Activated CD8-positive, alpha-beta memory T cell treated with anti-CD3 and anti-CD28 coated beads, Interleukin-2, amount 10 ng/mL, durations not matched to agents 7 days and 5 days (primary cell): ENCODE measurements around the gene SART1. TPM values are rescaled to one million over a fixed set of nuclear protein-coding genes. Genes with fewer than 3 reads are reported as not detected.
A peak's percentile ranks its signal among the peaks of the same experiment; 100 is the strongest.

Experiments
- ATAC-seq: fragments of 150-1000 bp; cut with Tn5 transposase; one replicate; pipeline ENCODE4 v1.10.0; 2021; ENCODE audit warnings: moderate library complexity
- CTCF ChIA-PET: fragments of 350-600 bp; sonication (Branson Sonifier 250); formaldehyde crosslinking; loops from one replicate; lab custom pipeline; 2021; ENCODE audit warnings: antibody characterized with exemption; lab: Charles Lee
- DNase-seq: peaks from one replicate; pipeline ENCODE4 v3.0.0-alpha.2; 2020
- H3K27ac Mint-ChIP-seq: one replicate; pipeline ENCODE4 v1.8.0; 2021; ENCODE audit warnings: mild to moderate bottlenecking, mixed read lengths
- H3K27me3 Mint-ChIP-seq: one replicate; pipeline ENCODE4 v1.8.0; 2021; ENCODE audit warnings: mixed read lengths
- H3K36me3 Mint-ChIP-seq: one replicate; pipeline ENCODE4 v1.8.0; 2021; ENCODE audit warnings: mild to moderate bottlenecking, mixed read lengths
- H3K4me1 Mint-ChIP-seq: one replicate; pipeline ENCODE4 v1.8.0; 2021; ENCODE audit warnings: mixed read lengths
- H3K4me3 Mint-ChIP-seq: one replicate; pipeline ENCODE4 v1.8.0; 2021; ENCODE audit warnings: mild to moderate bottlenecking, moderate library complexity, mixed read lengths
- H3K9me3 Mint-ChIP-seq: one replicate; pipeline ENCODE4 v1.8.0; 2022; ENCODE audit warnings: low read depth, mixed read lengths
- total RNA-seq, 2 experiments: library from RNA; stranded (reverse); gene quantifications; one replicate each; pipeline ENCODE4 v1.2.3, GENCODE V29; 2021

The SART1 gene
- total RNA-seq, 2 experiments from 2014 or later: 79.7 to 89.2 TPM

- ATAC-seq (peak; percentile 57), DNase-seq (peak; percentile 77)
- Mint-ChIP-seq H3K27ac (peak overlapping the region; percentile 88), H3K27me3 (no peaks in the 10 kb centered on the region), H3K4me3 (peak overlapping the region; percentile 94), H3K9me3 (no peaks in the 10 kb centered on the region), H3K4me1 (peaks cover 38% of the 10 kb centered on the region), H3K36me3 (peaks cover 28% of the 10 kb centered on the region)
- CTCF ChIA-PET: interaction anchor here (1.2 to 4.9 kb wide), 2 partner anchors 8 to 35 kb away, joined by 3 to 26 read pairs; no protein-coding TSS in a partner anchor
Observed at GRCh38 chr11:65919573-65920371, 41.8 kb upstream of the SART1 start.

DNA sequence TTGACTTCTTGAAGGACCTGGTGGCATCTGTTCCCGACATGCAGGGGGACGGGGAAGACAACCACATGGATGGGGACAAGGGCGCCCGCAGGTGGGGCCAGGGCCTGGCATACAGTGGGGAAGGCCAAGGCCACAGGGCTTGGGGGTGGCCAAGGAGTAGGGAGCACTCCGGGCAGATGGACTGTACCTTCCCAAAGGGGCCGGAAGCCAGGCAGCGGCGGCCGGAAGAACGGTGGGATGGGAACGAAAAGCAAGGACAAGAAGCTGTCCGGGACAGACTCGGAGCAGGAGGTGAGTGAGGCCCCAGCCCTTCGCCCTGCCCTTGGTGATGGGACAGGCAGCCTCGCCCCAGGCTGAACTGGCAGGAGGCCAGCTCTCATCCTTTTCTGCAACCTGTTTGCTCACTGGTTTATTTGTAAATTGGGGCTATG is 41.1 kb upstream of the SART1 start:
- DNase-seq (no peak), ATAC-seq (no peak)
- CTCF ChIA-PET: interaction anchor here (1.2 to 4.9 kb wide), 3 partner anchors 8 to 35 kb away, joined by 3 to 26 read pairs (median 3); no protein-coding TSS in a partner anchor
- Mint-ChIP-seq H3K27me3 (no peaks in the 10 kb centered on the region), H3K36me3 (peaks cover 29% of the 10 kb centered on the region), H3K9me3 (no peaks in the 10 kb centered on the region), H3K4me3 (peak overlapping the region; percentile 94), H3K4me1 (peaks cover 35% of the 10 kb centered on the region), H3K27ac (peak overlapping the region; percentile 88)

- peaks cover 37% of the 10 kb centered on the region for H3K4me1 Mint-ChIP-seq
- H3K27me3 Mint-ChIP-seq: no peaks in the 10 kb centered on the region
- peaks cover 29% of the 10 kb centered on the region for H3K36me3 Mint-ChIP-seq
- CTCF ChIA-PET: interaction anchor here (0.7 to 4.9 kb wide), 6 partner anchors 10 to 39 kb away, joined by 3 to 26 read pairs (median 3); no protein-coding TSS in a partner anchor
- no peak overlapping the region for H3K27ac Mint-ChIP-seq
- ATAC-seq (no peak), DNase-seq (no peak)
- peak overlapping the region; percentile 94 for H3K4me3 Mint-ChIP-seq
- no peaks in the 10 kb centered on the region for H3K9me3 Mint-ChIP-seq
Observed at GRCh38 chr11:65921033-65921555, 40.4 kb upstream of the SART1 start.

DNA sequence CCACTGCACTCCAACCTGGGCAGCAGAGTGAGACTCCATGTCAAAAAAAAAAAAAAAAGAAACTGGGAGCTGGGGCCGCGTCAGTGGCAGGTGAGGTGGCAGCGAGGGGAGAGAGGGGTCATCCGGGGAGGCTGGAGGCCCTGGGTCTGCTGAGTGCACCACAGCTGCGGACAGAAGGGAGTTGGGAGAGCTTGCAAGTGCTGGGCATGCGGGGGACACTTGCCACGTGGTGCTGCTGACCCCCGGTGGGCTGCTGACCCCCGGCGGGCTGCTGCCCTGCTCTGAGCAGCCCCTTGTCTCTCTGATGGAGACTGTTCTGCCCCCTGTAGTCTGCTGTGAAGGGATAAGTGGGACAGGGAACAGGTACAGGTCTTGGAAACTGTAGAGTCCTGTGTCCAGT is 39.7 kb upstream of the SART1 start:
- peak overlapping the region; percentile 16 for H3K27ac Mint-ChIP-seq
- peaks cover 28% of the 10 kb centered on the region for H3K36me3 Mint-ChIP-seq

GRCh38 chr11:65922565-65922964 is 39.0 kb upstream of the SART1 start:
- Mint-ChIP-seq H3K9me3 (no peaks in the 10 kb centered on the region), H3K27me3 (no peaks in the 10 kb centered on the region), H3K27ac (peak overlapping the region; percentile 29), H3K4me3 (no peak overlapping the region), H3K4me1 (peaks cover 33% of the 10 kb centered on the region), H3K36me3 (peaks cover 26% of the 10 kb centered on the region)
- DNase-seq (no peak), ATAC-seq (no peak)
- CTCF ChIA-PET: interaction anchor here (0.8 to 4.9 kb wide), 6 partner anchors 10 to 63 kb away, joined by 3 to 26 read pairs (median 4); partner anchors contain the start of genes CCDC85B and FIBP

More for the DNA sequence above, 39.7 kb upstream of the SART1 start:
- DNase-seq (no peak), ATAC-seq (no peak)
- Mint-ChIP-seq H3K9me3 (no peaks in the 10 kb centered on the region), H3K4me3 (peak overlapping the region; percentile 43), H3K4me1 (peaks cover 32% of the 10 kb centered on the region), H3K27me3 (no peaks in the 10 kb centered on the region)
- CTCF ChIA-PET: interaction anchor here (0.7 to 4.9 kb wide), 8 partner anchors 9 to 62 kb away, joined by 3 to 26 read pairs (median 3); no protein-coding TSS in a partner anchor

DNA sequence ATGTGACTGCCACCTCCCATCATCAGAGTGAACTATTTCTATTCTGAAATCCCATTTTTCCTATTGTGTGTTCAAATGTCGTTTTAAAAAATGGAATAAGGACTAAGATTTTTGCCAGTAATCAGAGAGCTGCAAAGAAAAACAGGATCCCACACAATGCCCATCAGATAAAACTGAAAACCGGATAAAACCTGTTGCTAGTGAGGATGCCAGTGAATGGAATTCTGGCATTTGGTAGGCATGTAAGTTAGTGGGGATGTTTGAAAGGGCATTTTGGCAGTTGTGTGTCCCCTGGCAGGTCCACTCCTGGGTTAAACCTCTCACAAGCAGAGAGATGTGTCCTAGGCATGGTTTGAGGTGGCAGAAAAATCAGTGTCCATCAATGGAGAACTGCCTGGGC is 36.1 kb upstream of the SART1 start:
- ATAC-seq (no peak), DNase-seq (no peak)
- H3K4me1 Mint-ChIP-seq: peaks cover 45% of the 10 kb centered on the region
- peak overlapping the region; percentile 57 for H3K27ac Mint-ChIP-seq
- CTCF ChIA-PET: interaction anchor here (1.3 kb wide), 2 partner anchors 37 to 40 kb away, joined by 4 to 5 read pairs; partner anchors contain the start of gene FIBP
- no peaks in the 10 kb centered on the region for H3K27me3 Mint-ChIP-seq
- peaks cover 26% of the 10 kb centered on the region for H3K36me3 Mint-ChIP-seq
- H3K9me3 Mint-ChIP-seq: no peaks in the 10 kb centered on the region
- H3K4me3 Mint-ChIP-seq: no peak overlapping the region

- Mint-ChIP-seq H3K4me3 (peak overlapping the region; percentile 71), H3K4me1 (peaks cover 55% of the 10 kb centered on the region), H3K36me3 (peaks cover 11% of the 10 kb centered on the region), H3K9me3 (no peaks in the 10 kb centered on the region), H3K27ac (peak overlapping the region; percentile 99), H3K27me3 (no peaks in the 10 kb centered on the region)
- ATAC-seq: peak; percentile 89
- peak; percentile 93 for DNase-seq
- CTCF ChIA-PET: interaction anchor here (0.7 to 3.8 kb wide), 12 partner anchors 8 to 127 kb away, joined by 3 to 30 read pairs (median 4); partner anchors contain the start of genes CCDC85B and FIBP
Observed at GRCh38 chr11:65927904-65928397, 33.6 kb upstream of the SART1 start.

GRCh38 chr11:65928667-65929066 is 32.9 kb upstream of the SART1 start:
- Mint-ChIP-seq H3K27me3 (no peaks in the 10 kb centered on the region), H3K4me1 (peaks cover 53% of the 10 kb centered on the region), H3K36me3 (peaks cover 7% of the 10 kb centered on the region), H3K27ac (peak overlapping the region; percentile 99), H3K4me3 (peak overlapping the region; percentile 71), H3K9me3 (no peaks in the 10 kb centered on the region)
- ATAC-seq: peak; percentile 10
- CTCF ChIA-PET: interaction anchor here (0.7 to 3.8 kb wide), 10 partner anchors 8 to 127 kb away, joined by 3 to 30 read pairs (median 4); partner anchors contain the start of genes CCDC85B and FIBP
- no peak for DNase-seq

GRCh38 chr11:65931773-65932557 is 29.6 kb upstream of the SART1 start:
- H3K4me1 Mint-ChIP-seq: peaks cover 47% of the 10 kb centered on the region
- peak overlapping the region; percentile 71 for H3K27ac Mint-ChIP-seq
- CTCF ChIA-PET: interaction anchor here (0.6 to 3.9 kb wide), 14 partner anchors 9 to 187 kb away, joined by 3 to 18 read pairs (median 4); partner anchors contain the start of genes CCDC85B, FIBP and SART1
- peaks cover 2% of the 10 kb centered on the region for H3K27me3 Mint-ChIP-seq
- ATAC-seq (no peak), DNase-seq (no peak)
- no peaks in the 10 kb centered on the region for H3K9me3 Mint-ChIP-seq
- peaks cover 4% of the 10 kb centered on the region for H3K36me3 Mint-ChIP-seq
- no peak overlapping the region for H3K4me3 Mint-ChIP-seq

DNA sequence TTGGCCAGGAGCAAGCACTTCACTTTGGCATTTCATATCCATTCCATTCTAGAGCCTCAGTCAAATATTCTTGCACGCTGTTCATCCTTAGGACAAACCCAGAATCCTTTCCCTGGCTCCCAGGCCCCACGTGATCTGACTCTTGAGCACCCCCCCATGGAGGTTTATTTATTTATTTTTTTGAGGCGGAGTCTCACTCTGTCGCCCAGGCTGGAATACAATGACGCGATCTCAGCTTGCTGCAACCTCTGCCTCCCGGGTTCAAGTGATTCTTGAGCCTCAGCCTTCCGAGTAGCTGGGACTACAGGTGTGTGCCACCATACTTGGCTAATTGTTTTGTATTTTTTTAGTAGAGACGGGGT is 29.0 kb upstream of the SART1 start:
- Mint-ChIP-seq H3K4me3 (no peak overlapping the region), H3K9me3 (no peaks in the 10 kb centered on the region), H3K36me3 (peaks cover 2% of the 10 kb centered on the region), H3K4me1 (peaks cover 41% of the 10 kb centered on the region), H3K27me3 (peaks cover 6% of the 10 kb centered on the region), H3K27ac (no peak overlapping the region)
- no peak for ATAC-seq
- DNase-seq: no peak
- CTCF ChIA-PET: interaction anchor here (0.6 to 3.9 kb wide), 14 partner anchors 10 to 186 kb away, joined by 3 to 18 read pairs (median 3); partner anchors contain the start of genes CCDC85B and SART1

- Mint-ChIP-seq H3K27ac (no peak overlapping the region), H3K9me3 (no peaks in the 10 kb centered on the region), H3K4me1 (peaks cover 27% of the 10 kb centered on the region), H3K36me3 (peaks cover 2% of the 10 kb centered on the region), H3K4me3 (no peak overlapping the region), H3K27me3 (peaks cover 8% of the 10 kb centered on the region)
- no peak for ATAC-seq
- no peak for DNase-seq
- CTCF ChIA-PET: interaction anchor here (0.7 to 3.9 kb wide), 4 partner anchors 16 to 73 kb away, joined by 3 to 18 read pairs (median 7); partner anchors contain the start of gene FIBP
Observed at GRCh38 chr11:65934014-65934413, 27.5 kb upstream of the SART1 start.

DNA sequence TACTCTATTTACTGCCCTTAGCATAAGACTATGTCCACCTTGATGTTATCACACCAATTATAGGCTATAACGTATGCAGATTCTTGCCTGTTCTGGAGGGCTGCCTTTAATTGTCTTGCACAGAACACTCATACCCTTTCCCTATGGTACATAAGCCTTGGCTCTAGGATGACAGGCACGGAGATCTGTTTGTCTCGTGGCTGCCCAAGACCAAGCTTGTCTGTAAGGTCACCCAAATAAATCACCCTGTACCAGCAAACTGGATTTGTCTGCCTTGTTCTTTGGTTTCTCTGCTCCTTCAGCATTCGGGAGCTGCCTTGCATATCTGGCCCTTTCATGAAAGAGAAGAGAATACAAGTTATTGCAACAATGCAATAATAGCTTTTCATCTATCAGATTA is 23.8 kb upstream of the SART1 start:
- peaks cover 5% of the 10 kb centered on the region for H3K4me1 Mint-ChIP-seq
- H3K36me3 Mint-ChIP-seq: no peaks in the 10 kb centered on the region
- no peak overlapping the region for H3K27ac Mint-ChIP-seq
- no peak for ATAC-seq
- peaks cover 8% of the 10 kb centered on the region for H3K27me3 Mint-ChIP-seq
- CTCF ChIA-PET: interaction anchor here (0.8 to 3.0 kb wide), 4 partner anchors 18 to 53 kb away, joined by 3 to 14 read pairs (median 8); partner anchors contain the start of gene FIBP
- no peak for DNase-seq
- H3K9me3 Mint-ChIP-seq: no peaks in the 10 kb centered on the region
- no peak overlapping the region for H3K4me3 Mint-ChIP-seq
